HEK293T (cell line): ENCODE data around the gene UBASH3A.

Experiments
- BHLHE40 ChIP-seq: fragments of 450-650 bp; IDR thresholded peaks from 2 replicates; pipeline ENCODE4 v1.6.1; 2016; ENCODE audit warnings: mild to moderate bottlenecking, moderate library complexity, borderline replicate concordance
- FOXK2 ChIP-seq: fragments of 450-650 bp; IDR thresholded peaks from 2 replicates; pipeline ENCODE4 v1.6.1; 2016; ENCODE audit warnings: mild to moderate bottlenecking
- FOXM1 ChIP-seq: fragments of 450-650 bp; IDR thresholded peaks from 2 replicates; pipeline ENCODE4 v1.6.1; 2017; ENCODE audit warnings: mild to moderate bottlenecking, borderline replicate concordance
- HDGF ChIP-seq: fragments of 450-650 bp; IDR thresholded peaks from 2 replicates; pipeline ENCODE4 v1.6.1; 2017; ENCODE audit warnings: antibody characterized with exemption, borderline replicate concordance
- L3MBTL2 ChIP-seq: fragments of 450-650 bp; conservative IDR thresholded peaks from 2 replicates; pipeline ENCODE4 v1.6.1; 2016; ENCODE audit warnings: mild to moderate bottlenecking
- NFRKB ChIP-seq: fragments of 450-650 bp; IDR thresholded peaks from 2 replicates; pipeline ENCODE4 v1.6.1; 2016; ENCODE audit warnings: mild to moderate bottlenecking, moderate library complexity
- SP1 ChIP-seq: fragments of 450-650 bp; IDR thresholded peaks from 2 replicates; pipeline ENCODE4 v1.6.1; 2017
- SUZ12 ChIP-seq: fragments of 450-650 bp; IDR thresholded peaks from 2 replicates; pipeline ENCODE4 v1.6.1; 2016; ENCODE audit warnings: mild to moderate bottlenecking
- TARDBP ChIP-seq: fragments of 450-650 bp; IDR thresholded peaks from 2 replicates; pipeline ENCODE4 v1.6.1; 2016

DNA sequence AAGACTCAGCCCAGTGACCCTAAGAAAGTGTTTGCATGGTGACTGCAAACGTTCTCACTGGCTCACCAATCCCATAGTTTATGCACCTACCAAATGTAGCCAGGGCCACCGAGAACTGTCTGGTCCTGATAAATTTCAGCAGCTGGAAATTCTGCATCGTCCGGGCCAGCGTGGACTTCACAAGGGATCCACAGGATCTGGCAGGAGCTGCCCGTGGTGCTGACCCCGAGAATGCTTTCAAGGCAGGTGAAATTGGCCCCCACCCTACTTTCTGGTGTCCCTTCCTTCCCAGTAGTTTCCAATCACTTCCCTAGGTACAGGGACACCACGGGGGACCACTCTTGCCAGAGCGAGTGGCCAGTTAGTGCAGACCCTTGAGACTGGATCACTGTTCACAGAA, 26.2 kb downstream of the UBASH3A start:
- no peak for TF ChIP-seq HDGF
- TF ChIP-seq SP1 = no peak
- no peak for TF ChIP-seq SUZ12
- no peak for TF ChIP-seq L3MBTL2
- TF ChIP-seq FOXK2 = no peak
- no peak for TF ChIP-seq BHLHE40
- no peak for TF ChIP-seq FOXM1
- no peak for TF ChIP-seq NFRKB
- no peak for TF ChIP-seq TARDBP
